HCT116 (cell line): Measurements from ENCODE around the gene HDLBP. TPM values are rescaled to one million over a fixed set of nuclear protein-coding genes. Genes with fewer than 3 reads are reported as not detected.

ENCODE experiments used
- ATAC-seq: fragments of 200-7000 bp; cut with Tn5 transposase; 2 replicates; pipeline ENCODE4 v1.9.1; 2020; ENCODE audit warnings: mild to moderate bottlenecking, moderate library complexity
- BruUV-seq: library from RNA; stranded (reverse); fragments of 400-500 nt; replicated peaks from 2 replicates; lab custom pipeline; 2021; lab: Mats Ljungman, UMichigan
- CTCF ChIA-PET: fragments of 300-600 bp; sonication (Branson Sonifier 250); formaldehyde crosslinking; loops from one replicate; lab custom pipeline; 2021; ENCODE audit warnings: antibody characterized with exemption; lab: Charles Lee
- POLR2A ChIA-PET: fragments of 300-600, 350-600 bp; sonication (Branson Sonifier 250); formaldehyde crosslinking; loops from one replicate; lab custom pipeline; 2021; ENCODE audit warnings: antibody characterized with exemption; lab: Charles Lee
- RAD21 ChIA-PET, 2 experiments: fragments of 300-600 bp; sonication (Branson Sonifier 250); formaldehyde crosslinking; loops; one replicate each; lab custom pipeline; 2023; ENCODE audit warnings: low total read pairs in 2 of 2; ENCODE audit not compliant: uncharacterized antibody in 2 of 2, unreplicated experiment in 2 of 2, low non-redundant PET in 1 of 2; lab: Charles Lee
- DNase-seq: peaks from one replicate; pipeline ENCODE4 v3.0.0-alpha.2; 2010; ENCODE audit warnings: low read depth, low spot score
- H2AFZ ChIP-seq: fragments of 200-600 bp; shearing (Covaris generic), sonication (generic); 2 replicates; pipeline ENCODE4 v1.6.1; 2017; ENCODE audit warnings: low read depth, mixed run types, mixed read lengths, antibody characterized with exemption, low read length; ENCODE audit not compliant: poor library complexity, severe bottlenecking
- H3K27ac ChIP-seq: 2 replicates; pipeline ENCODE4 v1.5.1; 2012; ENCODE audit warnings: low read depth, low read length
- H3K27me3 ChIP-seq: fragments of 200-600 bp; sonication (generic); 2 replicates; pipeline ENCODE4 v1.6.1; 2016; ENCODE audit warnings: mixed run types, low read length, mixed read lengths; ENCODE audit not compliant: insufficient read depth
- H3K36me3 ChIP-seq, 2 experiments: fragments of 200-500 bp in 1 of 2; fragments of 200-600 bp in 1 of 2; sonication (Bioruptor generic) in 1 of 2; sonication (generic) in 1 of 2; 2 replicates each; pipeline versions ENCODE4 v1.5.1 to v1.6.1; 2014 to 2016; ENCODE audit warnings: low read length in 2 of 2, inconsistent platforms in 1 of 2, mixed read lengths in 1 of 2, mixed run types in 1 of 2; ENCODE audit not compliant: insufficient read depth in 2 of 2, control insufficient read depth in 1 of 2
- H3K4me1 ChIP-seq, 2 experiments: fragments of 200-600 bp in 1 of 2; sonication (generic) in 1 of 2; 2 replicates each; pipeline versions ENCODE4 v1.5.1 to v1.6.1; 2012 to 2017; ENCODE audit warnings: low read length in 2 of 2, inconsistent platforms in 1 of 2, mild to moderate bottlenecking in 1 of 2, mixed read lengths in 1 of 2, mixed run types in 1 of 2, moderate library complexity in 1 of 2; ENCODE audit not compliant: insufficient read depth in 2 of 2, control insufficient read depth in 1 of 2
- H3K4me2 ChIP-seq: fragments of 200-600 bp; sonication (generic); 2 replicates; pipeline ENCODE4 v1.6.1; 2017; ENCODE audit warnings: mixed run types, low read length, mixed read lengths
- H3K4me3 ChIP-seq, 2 experiments: fragments of 200-600 bp in 1 of 2; sonication (generic) in 1 of 2; replicated peaks in 1 of 2; 2 replicates each; pipeline ENCODE4 v1.5.1; 2011 to 2016; ENCODE audit warnings: low read length in 2 of 2, control low read depth in 1 of 2, low read depth in 1 of 2, mild to moderate bottlenecking in 1 of 2, mixed read lengths in 1 of 2, mixed run types in 1 of 2
- H3K79me2 ChIP-seq: fragments of 200-600 bp; sonication (generic); 2 replicates; pipeline ENCODE4 v1.6.1; 2017; ENCODE audit warnings: mild to moderate bottlenecking, mixed run types, low read length, moderate library complexity, mixed read lengths; ENCODE audit not compliant: insufficient read depth
- H3K9ac ChIP-seq: fragments of 200-600 bp; sonication (generic); 2 replicates; pipeline ENCODE4 v1.6.1; 2016; ENCODE audit warnings: low read length, mixed read lengths
- H3K9me2 ChIP-seq: fragments of 200-600 bp; sonication (generic), shearing (Covaris generic); 2 replicates; pipeline ENCODE4 v1.6.1; 2017; ENCODE audit warnings: mixed run types, mild to moderate bottlenecking, moderate library complexity; ENCODE audit not compliant: insufficient read depth
- H3K9me3 ChIP-seq, 2 experiments: fragments of 200-500 bp in 1 of 2; fragments of 200-600 bp in 1 of 2; sonication (Bioruptor generic) in 1 of 2; sonication (generic) in 1 of 2; 2 replicates each; pipeline ENCODE4 v1.6.1; 2014 to 2017; ENCODE audit warnings: low read length in 2 of 2, mixed read lengths in 2 of 2, inconsistent platforms in 1 of 2, low read depth in 1 of 2, mild to moderate bottlenecking in 1 of 2, mixed run types in 1 of 2, moderate library complexity in 1 of 2; ENCODE audit not compliant: control insufficient read depth in 1 of 2, insufficient read depth in 1 of 2
- H4K20me1 ChIP-seq: fragments of 200-600 bp; sonication (generic), shearing (Covaris generic); 2 replicates; pipeline ENCODE4 v1.6.1; 2017; ENCODE audit warnings: mixed run types, mild to moderate bottlenecking, moderate library complexity; ENCODE audit not compliant: insufficient read depth
- CEBPB ChIP-seq: IDR thresholded peaks from 2 replicates; pipeline ENCODE4 v1.6.1; 2012; ENCODE audit warnings: low read depth
- FOSL1 ChIP-seq: IDR thresholded peaks from 2 replicates; pipeline ENCODE4 v1.6.1; 2012; ENCODE audit warnings: low read depth
- RAD21 ChIP-seq: IDR thresholded peaks from 2 replicates; pipeline ENCODE4 v1.6.1; 2012; ENCODE audit warnings: low read depth, mild to moderate bottlenecking
- REST ChIP-seq: IDR thresholded peaks from 2 replicates; pipeline ENCODE4 v1.6.1; 2012; ENCODE audit warnings: low read depth
- SIN3A ChIP-seq: IDR thresholded peaks from 2 replicates; pipeline ENCODE4 v1.6.1; 2012; ENCODE audit warnings: low read depth
- SP1 ChIP-seq: IDR thresholded peaks from 2 replicates; pipeline ENCODE4 v1.6.1; 2012; ENCODE audit warnings: low read depth
- TCF7L2 ChIP-seq: IDR thresholded peaks from 2 replicates; pipeline ENCODE4 v1.7.0; 2011; ENCODE audit warnings: borderline replicate concordance, inconsistent platforms; ENCODE audit not compliant: insufficient read depth, insufficient read length; ENCODE audit errors: extremely low read depth
- ZBTB33 ChIP-seq: IDR thresholded peaks from 2 replicates; pipeline ENCODE4 v1.6.1; 2011; ENCODE audit warnings: mild to moderate bottlenecking, low read length, moderate library complexity; ENCODE audit not compliant: insufficient replicate concordance; ENCODE audit errors: extremely low read depth
- ZFX ChIP-seq: fragments of 450-650 bp; IDR thresholded peaks from 2 replicates; pipeline ENCODE4 v1.6.1; 2017
- intact Hi-C: fragments of 100-400 bp; cut with micrococcal nuclease; formaldehyde crosslinking; loops from 2 replicates; pipeline ENCODE4 v1.10.0; 2022
- total RNA-seq: library from RNA; stranded (reverse); gene quantifications from one replicate; pipeline ENCODE4 v1.2.1, GENCODE V29; 2021; ENCODE audit not compliant: unreplicated experiment

Gene HDLBP
- total RNA-seq, 1 experiment from 2014 or later: 462 TPM

GRCh38 chr2:241185961-241186360, 129.5 kb downstream of the HDLBP start:
- H4K20me1 ChIP-seq: no peaks in the 10 kb centered on the region
- RAD21 ChIA-PET: no interaction called here
- no peaks in the 10 kb centered on the region for H3K36me3 ChIP-seq
- H3K4me2 ChIP-seq: no peak overlapping the region
- H3K9me2 ChIP-seq: no peaks in the 10 kb centered on the region
- no peaks in the 10 kb centered on the region for H3K79me2 ChIP-seq
- no TSS peak for BruUV-seq
- no peaks in the 10 kb centered on the region for H3K27me3 ChIP-seq
- POLR2A ChIA-PET: no interaction called here
- no peak overlapping the region for H3K9ac ChIP-seq
- no peaks in the 10 kb centered on the region for H3K4me1 ChIP-seq
- TF ChIP-seq CEBPB (no peak), SIN3A (no peak), TCF7L2 (no peak), ZFX (no peak), SP1 (no peak), RAD21 (no peak), REST (no peak), ZBTB33 (no peak), FOSL1 (no peak)
- DNase-seq (no peak), ATAC-seq (no peak)
- CTCF ChIA-PET: no interaction called here
- no peaks in the 10 kb centered on the region for H3K9me3 ChIP-seq
- H3K4me3 ChIP-seq: no peak overlapping the region
- intact Hi-C loops: no loop called here
- no peak overlapping the region for H3K27ac ChIP-seq
- H2AFZ ChIP-seq: no peak overlapping the region
